Amygdala (tissue), 56 donors: Measurements from ENCODE around the gene SETDB1.
A peak's percentile ranks its signal among the peaks of the same experiment; 100 is the strongest.
"Not testable (repeated sequence)": the region's sequence is repeated elsewhere in the genome, so short reads cannot be mapped to it uniquely, and the experiment has no call there.

Experiments
- DNase-seq, 56 donors: peaks; one replicate each; lab custom pipeline; 2025; lab: John Stamatoyannopoulos, UW

SETDB1 gene

DNA sequence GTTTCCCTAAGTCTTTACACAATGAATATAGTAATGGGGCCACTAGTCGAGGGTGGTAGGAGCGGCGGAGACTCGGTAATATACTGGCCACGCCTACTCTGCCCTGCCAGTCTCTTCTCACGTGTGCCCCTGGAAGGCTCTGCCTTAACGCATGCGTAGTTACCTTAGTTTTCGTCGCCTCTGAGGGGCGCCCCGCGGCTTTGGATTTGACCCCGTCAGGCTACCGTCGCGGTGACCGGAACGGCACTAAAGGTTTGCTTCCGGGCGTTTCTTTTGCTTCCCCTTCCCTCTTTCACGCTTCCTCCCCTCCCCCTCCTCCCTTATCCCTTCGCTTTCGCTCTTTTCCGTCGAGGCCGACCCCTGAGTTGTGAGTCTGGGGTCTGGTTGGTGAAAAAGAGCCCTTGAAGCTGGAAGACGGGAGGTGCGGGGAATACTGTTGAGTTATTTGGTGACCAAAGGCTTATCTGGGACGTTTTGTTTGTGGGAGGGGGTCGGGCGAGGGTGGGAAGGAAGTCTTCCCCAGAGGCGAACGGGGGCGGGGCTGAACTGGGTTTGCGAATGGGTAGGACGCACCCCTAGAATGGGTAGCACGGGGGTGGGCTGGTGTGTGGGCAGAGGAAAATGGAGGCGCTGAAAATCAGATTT lies at the start of gene SETDB1:
Gene SETDB1 (plus strand): TSS at position 267 of the 645 bp plus-strand sequence. CDS start 1,352 bp downstream, outside the sequence.
- DNase-seq, result peak; percentile 43 to 95 (median 84)

GRCh38 chr1:150878931-150879330 lies 47.2 kb upstream of the SETDB1 start:
- DNase-seq, result not testable (repeated sequence)

DNA sequence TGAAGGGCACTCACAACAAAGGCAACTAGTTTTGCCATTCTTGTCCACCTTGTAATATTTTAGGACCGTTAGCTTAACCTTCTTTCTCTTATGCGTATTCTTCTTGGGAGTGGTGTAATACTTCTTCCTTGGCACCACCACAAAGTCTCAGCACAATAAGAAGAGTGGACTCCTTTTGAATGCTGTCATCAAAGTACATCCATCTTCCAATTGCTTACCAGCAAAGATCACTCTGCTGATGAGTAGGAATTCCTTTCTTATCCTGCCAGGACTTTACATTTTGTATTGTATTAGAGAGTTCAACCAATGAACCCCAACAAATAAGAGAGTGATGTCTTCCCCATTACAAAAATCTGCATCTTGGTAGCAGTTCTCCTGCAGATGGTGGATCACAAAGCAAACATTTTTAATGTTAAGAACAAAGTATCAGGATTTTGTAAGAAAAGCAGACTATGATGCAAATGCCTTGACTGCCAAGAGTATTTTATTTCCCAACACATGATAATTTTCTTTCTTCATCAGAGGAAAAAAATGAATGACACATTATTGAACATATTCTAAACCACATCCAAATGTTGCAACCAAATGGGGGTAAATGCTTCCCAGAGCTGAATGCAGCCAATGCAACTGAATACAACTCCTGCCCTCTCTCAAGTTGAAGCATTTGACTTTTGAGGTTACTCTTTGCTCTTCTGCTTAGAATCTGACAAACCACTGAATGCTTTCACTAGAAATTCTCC lies 44.7 kb upstream of the SETDB1 start:
- no peak for DNase-seq

GRCh38 chr1:150883121-150883520 lies 43.0 kb upstream of the SETDB1 start:
- not testable (repeated sequence) for DNase-seq

DNA sequence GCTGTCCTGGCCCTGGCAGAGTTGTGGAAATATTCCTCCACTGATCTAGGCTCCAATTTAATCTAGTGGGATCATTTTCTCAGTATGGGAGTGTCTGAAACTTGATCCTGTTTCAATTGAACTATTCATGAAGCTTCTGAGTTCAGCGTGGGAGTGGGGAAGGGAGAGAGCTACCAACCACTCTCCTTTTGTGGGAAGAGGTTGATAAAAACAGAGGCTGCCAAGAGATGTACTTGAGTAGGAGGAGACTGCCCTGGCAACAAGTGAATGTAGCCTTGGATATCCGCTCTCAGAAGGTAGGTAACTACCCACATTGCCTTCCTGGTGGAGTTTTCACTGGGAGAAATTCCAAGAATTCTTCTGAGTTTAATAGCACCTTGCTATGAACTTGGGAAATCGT lies 39.1 kb upstream of the SETDB1 start, which contains the start of gene CTXND2:
Gene CTXND2 (plus strand): TSS at position 119 of the 400 bp plus-strand sequence. CDS start 25,179 bp downstream, outside the sequence.
- DNase-seq, result peak in 2 of 56 donors; percentile 6 to 21

DNA sequence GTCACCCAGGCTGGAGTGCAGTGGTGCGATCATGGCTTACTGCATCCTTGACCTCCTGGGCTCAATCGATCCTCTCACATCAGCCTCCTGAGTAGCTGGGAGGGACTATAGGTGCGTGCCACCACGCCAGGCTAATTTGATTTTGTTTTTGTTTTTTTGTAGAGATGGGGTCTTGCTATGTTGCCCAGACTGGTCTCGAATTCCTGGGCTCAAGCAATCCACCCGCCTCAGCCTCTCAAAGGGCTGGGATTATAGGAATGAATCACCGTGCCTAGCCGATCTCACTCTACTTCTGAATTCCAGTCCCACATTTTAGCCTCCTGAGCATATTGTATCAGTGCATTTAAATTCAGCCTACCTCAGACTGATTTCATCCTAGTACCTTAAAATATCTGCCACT lies 37.4 kb upstream of the SETDB1 start:
- DNase-seq, result no peak

DNA sequence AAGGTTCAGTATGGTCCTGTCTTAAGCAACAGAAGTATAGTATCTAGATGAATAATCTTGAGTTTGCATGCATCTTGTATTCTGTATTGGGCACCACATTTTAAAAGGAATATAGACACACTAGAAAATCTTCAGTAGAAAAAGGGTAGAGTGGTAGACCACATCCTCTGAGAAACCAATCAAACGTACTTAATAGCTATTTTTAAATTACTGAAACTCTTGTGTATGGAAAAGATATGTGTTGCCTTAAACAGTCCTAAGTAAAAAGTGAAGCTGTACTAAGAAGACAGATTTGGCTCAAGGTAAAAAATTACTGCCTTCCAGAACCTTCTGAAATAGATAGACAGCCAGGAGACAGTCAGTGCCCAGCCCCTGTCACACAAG lies 36.1 kb upstream of the SETDB1 start:
- DNase-seq, result no peak

DNA sequence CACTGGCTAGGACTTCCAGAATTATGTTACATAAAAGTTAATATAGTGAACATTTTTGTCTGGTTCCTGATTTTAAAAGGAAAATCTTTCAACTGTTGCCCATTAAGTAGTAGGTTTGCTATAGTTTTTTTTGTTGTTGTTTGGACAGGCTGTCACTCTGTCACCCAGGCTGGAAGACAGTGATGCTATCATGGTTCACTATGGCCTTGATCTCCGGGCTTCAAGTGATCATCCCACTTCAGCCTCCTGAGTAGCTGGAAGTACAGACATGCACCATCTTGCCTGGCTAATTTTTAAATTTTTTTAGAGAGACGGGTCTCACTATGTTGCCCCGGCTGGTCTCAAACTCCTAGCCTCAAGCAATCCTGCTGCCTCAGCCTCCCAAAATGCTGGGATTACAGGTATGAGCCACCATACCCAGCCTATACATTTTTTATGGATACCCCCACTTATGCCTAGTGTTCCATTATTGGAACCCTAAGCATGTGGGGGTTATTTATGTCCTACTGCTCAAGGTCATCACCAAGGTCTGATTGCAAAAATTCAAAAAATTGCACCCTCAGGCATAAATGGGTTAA lies 32.7 kb upstream of the SETDB1 start:
- no peak for DNase-seq

GRCh38 chr1:150895618-150896017 lies 30.5 kb upstream of the SETDB1 start:
- DNase-seq, result peak in 7 of 56 donors; percentile 2 to 56 (median 16)

- DNase-seq, result not testable (repeated sequence)
These were observed 26.4 kb upstream of the SETDB1 start for GRCh38 chr1:150899795-150900194.

- no peak for DNase-seq
These were observed 23.8 kb upstream of the SETDB1 start for GRCh38 chr1:150902346-150902745.

- no peak for DNase-seq
These were observed 23.4 kb upstream of the SETDB1 start for GRCh38 chr1:150902751-150903150.

DNA sequence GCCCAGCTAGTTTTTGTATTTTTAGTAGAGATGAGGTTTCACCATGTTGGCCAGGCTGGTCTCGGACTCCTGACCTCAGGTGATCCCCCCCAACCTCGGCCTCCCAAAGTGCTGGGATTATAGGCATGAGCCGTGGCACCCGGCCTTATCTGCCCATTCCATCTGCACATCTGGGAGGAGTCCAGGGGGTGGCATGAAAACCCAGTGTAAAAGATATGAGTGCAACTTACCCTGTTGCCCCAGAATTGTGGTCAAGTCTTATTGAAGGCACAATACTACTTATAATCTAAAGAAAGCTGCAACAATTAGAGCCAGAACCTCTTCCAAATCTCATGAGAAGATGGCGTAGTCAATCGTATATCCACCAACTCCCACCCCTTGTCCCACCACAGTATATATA lies 20.9 kb upstream of the SETDB1 start:
- no peak for DNase-seq

- DNase-seq, result no peak
These were observed 19.8 kb upstream of the SETDB1 start for GRCh38 chr1:150906329-150906728.

DNA sequence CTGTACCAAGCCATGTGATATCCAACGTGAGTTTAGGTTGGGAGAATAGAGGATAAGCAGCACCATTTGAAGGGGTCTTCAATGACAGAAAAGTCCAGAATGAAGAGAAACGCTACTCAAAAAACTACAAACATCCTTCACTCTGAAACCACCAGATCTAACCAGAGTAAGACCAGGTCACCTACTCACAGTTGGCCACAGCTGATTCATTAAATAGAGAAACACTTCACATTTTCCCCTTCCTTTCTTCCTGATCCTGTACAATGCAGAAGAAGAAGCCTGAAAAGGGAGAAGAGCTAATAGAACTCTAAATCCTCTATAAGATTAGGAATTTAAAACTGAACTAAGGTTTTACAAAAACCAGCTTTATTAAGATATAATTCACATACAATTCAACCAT lies 19.4 kb upstream of the SETDB1 start:
- DNase-seq, result no peak

GRCh38 chr1:150909585-150910180 lies 16.5 kb upstream of the SETDB1 start:
- peak in 2 of 56 donors; percentile 0 to 40 for DNase-seq

DNA sequence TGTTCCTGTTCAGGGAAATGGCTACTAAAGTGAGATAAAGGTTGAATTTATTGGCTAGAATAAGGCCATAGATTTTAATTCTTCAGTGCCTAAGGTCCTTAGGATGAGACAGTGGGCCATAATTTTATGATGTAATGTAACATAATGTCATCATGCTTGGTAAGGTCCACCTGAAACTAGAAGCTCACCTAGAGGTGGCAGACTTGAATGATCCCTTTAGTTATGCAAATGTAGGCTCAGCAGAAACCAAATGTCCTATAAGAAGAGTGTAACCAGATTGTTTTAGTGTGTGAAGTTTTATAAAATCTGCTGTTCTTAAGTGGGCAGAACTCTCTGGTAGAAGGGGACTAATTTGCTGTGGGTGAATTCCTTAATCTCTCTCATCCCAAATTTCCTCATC lies 13.5 kb upstream of the SETDB1 start:
- no peak for DNase-seq

GRCh38 chr1:150917387-150917786 lies 8.8 kb upstream of the SETDB1 start:
- no peak for DNase-seq

DNA sequence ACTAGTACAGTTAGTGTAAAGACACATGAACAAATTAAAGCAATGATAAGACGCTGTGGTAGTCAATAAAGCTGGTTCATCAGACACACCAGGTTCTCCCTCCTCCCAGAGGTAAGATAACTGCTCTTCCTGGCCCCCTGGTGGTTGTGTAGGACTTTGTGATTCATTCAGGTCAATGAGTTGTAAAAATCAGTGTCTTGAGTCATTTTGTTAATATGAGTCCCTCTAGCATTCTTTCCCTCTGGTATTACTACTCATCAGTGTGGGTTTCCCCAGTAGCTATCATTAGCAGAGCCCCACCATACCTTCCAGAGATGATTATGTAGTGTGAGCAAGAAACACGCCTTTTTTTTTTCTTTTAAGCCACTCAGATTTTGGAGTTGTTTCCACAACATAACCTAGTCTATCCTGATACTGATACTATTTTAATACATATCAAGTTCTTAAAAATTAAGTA lies 3.6 kb upstream of the SETDB1 start:
- DNase-seq, result peak in 32 of 56 donors; percentile 0 to 73 (median 8)

DNA sequence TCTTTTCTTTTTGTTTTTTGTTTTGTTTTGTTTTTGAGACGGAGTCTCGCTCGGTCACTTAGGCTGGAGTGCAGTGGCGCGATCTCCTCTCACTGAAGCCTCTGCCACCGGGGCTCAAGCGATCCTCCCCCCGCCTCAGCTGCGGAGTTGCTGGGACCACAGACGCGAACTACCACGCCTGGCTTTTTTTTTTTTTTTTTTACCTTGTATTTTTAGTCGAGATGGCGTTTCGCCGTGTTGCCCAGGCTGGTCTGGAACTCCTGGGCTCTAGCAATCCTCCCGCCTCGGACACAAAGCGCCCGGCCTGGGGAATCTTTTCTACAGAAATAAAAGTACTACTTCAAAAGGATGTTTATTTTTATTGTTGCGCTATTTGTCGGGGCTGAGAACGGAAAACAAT lies 1.1 kb upstream of the SETDB1 start:
- DNase-seq, result peak in 2 of 56 donors; percentile 1 to 9

GRCh38 chr1:150927624-150928023 lies 1.5 kb downstream of the SETDB1 start:
- DNase-seq, result no peak
